Nephron progenitor cell (in vitro differentiated cells): Measurements from ENCODE around the gene PANK2.
A peak's percentile ranks its signal among the peaks of the same experiment; 100 is the strongest.

Source experiments
- DNase-seq: peaks from one replicate; pipeline ENCODE4 v3.0.0; 2021
- H3K27ac Mint-ChIP-seq: 2 replicates; pipeline ENCODE4 v1.8.0; 2021; ENCODE audit warnings: mild to moderate bottlenecking, moderate library complexity, mixed read lengths
- H3K27me3 Mint-ChIP-seq: 2 replicates; pipeline ENCODE4 v1.8.0; 2021; ENCODE audit warnings: mild to moderate bottlenecking, low read depth, mixed read lengths; ENCODE audit not compliant: poor library complexity
- H3K36me3 Mint-ChIP-seq: 2 replicates; pipeline ENCODE4 v1.8.0; 2021; ENCODE audit warnings: low read depth, mixed read lengths
- H3K4me1 Mint-ChIP-seq: 2 replicates; pipeline ENCODE4 v1.8.0; 2021; ENCODE audit warnings: mixed read lengths
- H3K4me3 Mint-ChIP-seq: 2 replicates; pipeline ENCODE4 v1.8.0; 2021; ENCODE audit warnings: mild to moderate bottlenecking, moderate library complexity, mixed read lengths
- H3K9me3 Mint-ChIP-seq: 2 replicates; pipeline ENCODE4 v1.8.0; 2021; ENCODE audit warnings: mild to moderate bottlenecking, moderate library complexity, mixed read lengths
- TF ChIP-seq, protein P1 (sequence below): fragments of 200-600 bp; sonication (generic); IDR thresholded peaks from 2 replicates; pipeline ENCODE4 v1.5.0; 2021; ENCODE audit warnings: antibody characterized with exemption

The PANK2 gene

DNA sequence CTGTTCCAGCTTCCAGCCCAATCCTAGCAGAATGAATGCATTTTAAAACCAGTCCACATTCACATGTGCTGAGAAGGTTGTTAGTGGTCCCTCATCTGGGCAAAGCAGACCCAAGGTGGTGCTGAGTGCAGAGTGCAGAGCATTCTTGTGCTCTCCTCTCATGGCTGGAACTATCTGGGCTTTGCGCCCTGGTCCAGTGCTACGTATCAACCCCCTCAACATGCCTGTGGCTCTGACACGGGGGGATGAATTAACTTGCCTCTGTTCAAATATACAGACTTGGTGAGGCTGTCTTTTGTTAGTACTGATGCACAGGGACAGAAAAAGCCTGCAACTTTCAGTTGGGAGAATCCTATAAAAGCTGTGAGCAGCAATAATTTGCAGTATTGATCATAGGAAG, 42.5 kb downstream of the PANK2 start:
- Mint-ChIP-seq H3K9me3 (no peaks in the 10 kb centered on the region), H3K4me3 (no peak overlapping the region), H3K4me1 (peaks cover 30% of the 10 kb centered on the region), H3K36me3 (peaks cover 32% of the 10 kb centered on the region), H3K27ac (peak overlapping the region; percentile 93), H3K27me3 (no peaks in the 10 kb centered on the region)
- TF ChIP-seq, protein P1, sequence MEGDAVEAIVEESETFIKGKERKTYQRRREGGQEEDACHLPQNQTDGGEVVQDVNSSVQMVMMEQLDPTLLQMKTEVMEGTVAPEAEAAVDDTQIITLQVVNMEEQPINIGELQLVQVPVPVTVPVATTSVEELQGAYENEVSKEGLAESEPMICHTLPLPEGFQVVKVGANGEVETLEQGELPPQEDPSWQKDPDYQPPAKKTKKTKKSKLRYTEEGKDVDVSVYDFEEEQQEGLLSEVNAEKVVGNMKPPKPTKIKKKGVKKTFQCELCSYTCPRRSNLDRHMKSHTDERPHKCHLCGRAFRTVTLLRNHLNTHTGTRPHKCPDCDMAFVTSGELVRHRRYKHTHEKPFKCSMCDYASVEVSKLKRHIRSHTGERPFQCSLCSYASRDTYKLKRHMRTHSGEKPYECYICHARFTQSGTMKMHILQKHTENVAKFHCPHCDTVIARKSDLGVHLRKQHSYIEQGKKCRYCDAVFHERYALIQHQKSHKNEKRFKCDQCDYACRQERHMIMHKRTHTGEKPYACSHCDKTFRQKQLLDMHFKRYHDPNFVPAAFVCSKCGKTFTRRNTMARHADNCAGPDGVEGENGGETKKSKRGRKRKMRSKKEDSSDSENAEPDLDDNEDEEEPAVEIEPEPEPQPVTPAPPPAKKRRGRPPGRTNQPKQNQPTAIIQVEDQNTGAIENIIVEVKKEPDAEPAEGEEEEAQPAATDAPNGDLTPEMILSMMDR = no peak
- DNase-seq = no peak

DNA sequence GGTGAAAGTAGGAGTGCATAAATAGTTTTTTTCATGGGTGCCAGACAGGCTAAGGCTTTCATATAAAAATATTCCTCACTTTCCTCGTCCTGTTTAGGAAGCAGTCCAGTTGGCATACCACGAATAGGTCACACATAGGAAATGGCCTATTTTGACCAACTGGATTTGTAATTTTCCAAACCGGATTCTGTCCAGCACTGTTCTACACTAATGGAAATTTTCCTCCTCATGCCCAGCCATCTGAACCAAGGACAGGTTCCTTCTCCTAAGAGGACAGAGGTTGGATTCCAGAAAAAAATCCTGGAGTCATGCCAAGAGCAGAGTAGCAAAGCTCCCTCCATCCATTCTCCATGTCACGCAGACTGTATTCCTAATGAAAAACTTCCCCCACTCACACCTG, 43.1 kb downstream of the PANK2 start:
- Mint-ChIP-seq H3K27me3 (no peaks in the 10 kb centered on the region), H3K27ac (peak overlapping the region; percentile 93), H3K9me3 (no peaks in the 10 kb centered on the region), H3K4me3 (no peak overlapping the region), H3K36me3 (peaks cover 33% of the 10 kb centered on the region), H3K4me1 (peaks cover 24% of the 10 kb centered on the region)
- TF ChIP-seq, protein P1 = no peak
- no peak for DNase-seq

DNA sequence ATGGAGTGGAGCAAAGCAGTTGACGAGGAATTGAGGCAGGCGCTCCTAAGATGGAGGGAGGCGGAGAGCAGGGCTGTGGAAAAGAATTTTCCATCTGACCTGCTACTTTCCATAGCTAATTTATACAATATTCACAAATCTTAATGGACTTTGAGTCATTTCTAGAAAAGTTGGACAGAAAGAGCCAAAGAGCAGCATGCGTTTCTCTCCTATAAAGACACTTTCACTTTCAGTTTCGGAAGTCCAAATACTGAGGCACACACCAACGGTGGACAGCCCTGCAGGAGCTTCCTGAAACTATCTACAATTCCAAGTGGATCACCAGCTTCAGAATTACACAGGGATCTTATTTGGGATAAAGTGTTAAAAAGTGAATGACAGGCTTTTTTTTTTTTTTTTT, 43.5 kb downstream of the PANK2 start:
- Mint-ChIP-seq H3K4me1 (peaks cover 20% of the 10 kb centered on the region), H3K9me3 (no peaks in the 10 kb centered on the region), H3K4me3 (no peak overlapping the region), H3K36me3 (peaks cover 37% of the 10 kb centered on the region), H3K27ac (peak overlapping the region; percentile 93), H3K27me3 (no peaks in the 10 kb centered on the region)
- TF ChIP-seq, protein P1 = no peak
- DNase-seq = no peak

DNA sequence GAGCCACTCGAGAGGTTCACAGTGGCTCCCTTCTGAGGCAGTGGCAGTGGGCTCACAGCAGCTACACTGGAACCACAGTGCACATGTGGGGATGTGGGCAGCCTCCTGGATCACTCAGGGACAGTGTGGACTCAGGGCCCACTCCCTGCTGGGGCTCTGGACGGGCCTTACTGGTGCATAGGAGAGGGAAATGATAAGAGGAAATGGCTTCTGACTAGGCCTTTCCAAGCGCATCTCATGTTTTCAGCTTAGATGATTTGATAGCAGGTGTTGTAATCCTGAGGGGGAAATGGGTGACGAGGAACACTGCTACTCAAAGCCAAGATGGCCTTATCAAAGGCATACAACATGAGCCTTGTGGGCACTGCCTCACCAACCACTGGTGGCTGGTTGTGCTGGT, 44.0 kb downstream of the PANK2 start:
- peaks cover 38% of the 10 kb centered on the region for H3K36me3 Mint-ChIP-seq
- no peak overlapping the region for H3K27ac Mint-ChIP-seq
- no peak for DNase-seq
- H3K4me1 Mint-ChIP-seq = peaks cover 15% of the 10 kb centered on the region
- H3K4me3 Mint-ChIP-seq = no peak overlapping the region
- no peaks in the 10 kb centered on the region for H3K9me3 Mint-ChIP-seq
- no peaks in the 10 kb centered on the region for H3K27me3 Mint-ChIP-seq
- TF ChIP-seq, protein P1 = no peak

DNA sequence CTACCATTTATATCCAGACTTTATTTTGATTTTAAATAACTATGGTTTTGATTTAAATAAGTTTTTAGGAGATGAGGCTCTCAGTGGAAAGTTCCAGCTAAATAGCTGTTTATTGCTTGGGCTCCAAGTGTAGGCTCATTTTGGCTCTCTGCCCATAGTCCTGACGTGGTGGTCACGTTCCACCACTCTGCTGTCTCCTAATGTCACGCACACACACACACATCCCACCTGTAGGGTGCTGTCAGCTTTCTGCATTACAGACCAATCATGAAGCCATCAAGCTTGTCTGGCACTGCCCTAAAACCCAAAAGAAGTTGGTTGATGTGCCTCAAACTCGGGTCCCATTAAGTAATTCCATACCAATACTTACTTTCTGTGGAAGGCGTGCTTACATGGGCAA, 45.4 kb downstream of the PANK2 start:
- Mint-ChIP-seq H3K27ac (peak overlapping the region; percentile 48), H3K4me3 (no peak overlapping the region), H3K36me3 (peaks cover 51% of the 10 kb centered on the region), H3K27me3 (no peaks in the 10 kb centered on the region), H3K4me1 (peaks cover 13% of the 10 kb centered on the region), H3K9me3 (no peaks in the 10 kb centered on the region)
- DNase-seq = no peak
- TF ChIP-seq, protein P1 = no peak

DNA sequence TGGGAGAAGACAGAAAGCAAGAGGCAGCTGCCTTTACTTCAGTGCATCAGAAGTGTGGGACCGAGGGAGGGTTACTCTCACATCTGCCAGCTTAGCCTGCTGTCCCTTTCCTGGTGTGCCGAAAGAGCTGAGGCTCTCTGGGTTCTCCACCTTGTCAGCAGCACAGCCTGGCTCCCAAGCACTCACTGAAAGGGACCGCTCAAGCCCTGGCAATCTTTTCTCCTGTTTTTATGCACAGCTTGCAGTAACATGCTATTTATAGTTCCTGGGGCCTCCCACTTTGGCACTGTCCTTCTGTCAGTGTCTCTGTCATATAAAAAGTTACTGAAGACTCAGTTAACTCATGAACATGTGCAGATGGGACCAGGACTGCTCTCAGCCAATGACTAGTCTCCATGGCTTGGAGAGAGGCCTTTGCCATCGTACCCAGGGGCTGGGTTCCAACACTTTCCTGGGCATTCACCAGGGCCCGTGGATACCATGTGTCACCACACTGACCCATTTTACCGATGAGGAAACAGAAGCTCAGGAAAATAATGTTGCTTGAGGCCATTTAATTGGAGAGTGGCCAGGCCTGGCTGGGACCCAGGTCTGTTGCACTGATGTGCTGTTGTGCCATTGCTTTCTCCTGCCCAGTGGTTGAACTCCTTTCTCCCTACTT, 46.2 kb downstream of the PANK2 start:
- TF ChIP-seq, protein P1 = no peak
- H3K4me3 Mint-ChIP-seq = no peak overlapping the region
- no peak overlapping the region for H3K27ac Mint-ChIP-seq
- peaks cover 59% of the 10 kb centered on the region for H3K36me3 Mint-ChIP-seq
- no peaks in the 10 kb centered on the region for H3K27me3 Mint-ChIP-seq
- peaks cover 13% of the 10 kb centered on the region for H3K4me1 Mint-ChIP-seq
- DNase-seq = no peak
- H3K9me3 Mint-ChIP-seq = no peaks in the 10 kb centered on the region
